ENCODE results near the gene CPSF4L. TPM values are rescaled to one million over a fixed set of nuclear protein-coding genes. Genes with fewer than 3 reads are reported as not detected.

CPSF4L gene
- total and polyA plus RNA-seq, 9 donors: 0.25 TPM; not detected in 8

DNA sequence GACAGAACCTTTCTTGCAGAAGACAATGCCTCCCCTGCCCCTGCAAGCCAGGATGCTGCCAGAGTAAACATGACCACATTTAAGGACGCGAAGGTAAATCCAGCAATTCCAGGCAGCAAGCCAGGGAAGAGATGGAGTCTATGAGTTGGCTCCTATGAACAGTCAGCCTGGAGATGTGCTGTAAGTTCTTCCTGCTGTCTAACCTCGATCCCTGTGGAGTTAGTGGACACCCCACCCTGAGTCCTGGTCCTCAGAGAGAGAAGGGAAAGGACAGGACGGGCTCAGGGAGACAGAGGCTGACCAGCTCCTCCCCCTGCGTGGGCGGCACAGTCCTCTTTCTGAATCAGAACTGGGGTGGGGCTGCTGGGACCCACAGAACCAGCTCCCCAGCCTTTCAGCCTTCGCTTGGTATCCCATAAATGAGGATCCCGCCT is 25.2 kb upstream of the CPSF4L start:
- peak in 2 of 5 donors; percentile 43 for DNase-seq
- WGBS, 3 donors: 52 to 66% (median 61%) methylated on average over 8 of the region's 8 CpGs
- TF ChIP-seq POLR2A (IDR thresholded peaks at IDR 0.05) (no peak), EP300 (IDR thresholded peaks at IDR 0.05) (no peak)
- TF ChIP-seq, protein P1, sequence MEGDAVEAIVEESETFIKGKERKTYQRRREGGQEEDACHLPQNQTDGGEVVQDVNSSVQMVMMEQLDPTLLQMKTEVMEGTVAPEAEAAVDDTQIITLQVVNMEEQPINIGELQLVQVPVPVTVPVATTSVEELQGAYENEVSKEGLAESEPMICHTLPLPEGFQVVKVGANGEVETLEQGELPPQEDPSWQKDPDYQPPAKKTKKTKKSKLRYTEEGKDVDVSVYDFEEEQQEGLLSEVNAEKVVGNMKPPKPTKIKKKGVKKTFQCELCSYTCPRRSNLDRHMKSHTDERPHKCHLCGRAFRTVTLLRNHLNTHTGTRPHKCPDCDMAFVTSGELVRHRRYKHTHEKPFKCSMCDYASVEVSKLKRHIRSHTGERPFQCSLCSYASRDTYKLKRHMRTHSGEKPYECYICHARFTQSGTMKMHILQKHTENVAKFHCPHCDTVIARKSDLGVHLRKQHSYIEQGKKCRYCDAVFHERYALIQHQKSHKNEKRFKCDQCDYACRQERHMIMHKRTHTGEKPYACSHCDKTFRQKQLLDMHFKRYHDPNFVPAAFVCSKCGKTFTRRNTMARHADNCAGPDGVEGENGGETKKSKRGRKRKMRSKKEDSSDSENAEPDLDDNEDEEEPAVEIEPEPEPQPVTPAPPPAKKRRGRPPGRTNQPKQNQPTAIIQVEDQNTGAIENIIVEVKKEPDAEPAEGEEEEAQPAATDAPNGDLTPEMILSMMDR (IDR thresholded peaks at IDR 0.05): no peak
- no peaks in the 10 kb centered on the region for H3K9me3 ChIP-seq
- peak overlapping the region; percentile 51 to 86 for H3K27ac ChIP-seq
- peaks cover 76% of the 10 kb centered on the region for H3K4me1 ChIP-seq (ENCODE audit: insufficient read depth)
- H3K4me3 ChIP-seq: no peak overlapping the region
- H3K27me3 ChIP-seq: no peaks in the 10 kb centered on the region
- no peaks in the 10 kb centered on the region for H3K36me3 ChIP-seq
- intact Hi-C loops (cut with DNase I): no loop called here

DNA sequence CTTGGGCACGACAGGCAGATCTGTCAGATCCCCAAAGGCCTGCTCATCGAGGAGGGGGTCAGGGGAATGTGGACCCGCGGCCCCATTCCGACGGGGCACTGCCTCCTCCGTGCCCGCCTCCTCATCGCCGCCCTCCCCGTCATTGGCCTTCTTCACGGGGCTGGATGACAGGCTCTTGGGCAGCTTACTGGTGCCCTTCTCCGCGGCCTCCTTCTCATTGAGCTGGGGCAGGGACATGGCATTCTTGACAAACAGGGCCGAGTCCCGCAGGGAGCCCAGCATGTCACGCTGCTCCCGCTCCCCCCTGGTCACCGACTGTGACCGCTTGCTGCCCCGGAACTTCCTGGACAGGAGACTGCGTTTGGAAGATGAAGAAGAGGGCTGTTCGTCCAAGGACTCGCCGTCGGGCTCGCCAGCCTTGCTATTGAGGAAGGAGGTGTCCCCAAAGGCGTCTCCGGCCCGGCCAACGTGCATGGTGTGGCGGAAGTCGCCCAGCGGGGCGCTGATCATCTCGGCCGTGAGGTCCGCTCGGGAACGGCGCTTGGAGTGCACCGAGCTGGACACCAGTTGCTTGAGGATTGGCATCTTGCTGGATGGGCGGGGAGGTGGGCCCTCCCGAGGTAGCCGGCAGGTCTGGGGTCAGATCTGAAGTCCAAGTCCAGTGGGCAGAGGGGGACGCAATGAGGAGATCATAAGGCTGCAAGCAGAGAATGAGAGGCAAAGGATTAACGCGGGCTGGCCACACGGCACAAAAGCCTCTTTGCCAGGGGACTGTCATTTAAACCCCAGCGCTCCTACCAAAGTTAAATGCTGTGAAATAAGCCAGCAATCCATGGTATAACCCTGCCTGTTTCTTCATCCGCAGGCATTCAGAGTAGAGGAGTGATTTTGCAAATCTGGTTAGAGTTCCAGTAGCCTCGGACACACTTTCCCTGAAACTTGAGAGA is 24.5 kb upstream of the CPSF4L start:
- Histone ChIP-seq H3K27me3 (no peaks in the 10 kb centered on the region), H3K36me3 (no peaks in the 10 kb centered on the region), H3K9me3 (no peaks in the 10 kb centered on the region), H3K4me3 (no peak overlapping the region), H3K4me1 (ENCODE audit: insufficient read depth) (peaks cover 70% of the 10 kb centered on the region), H3K27ac (peak overlapping the region; percentile 60 to 86)
- peak in 1 of 5 donors; percentile 58 for DNase-seq
- no peak for TF ChIP-seq EP300 (IDR thresholded peaks at IDR 0.05)
- TF ChIP-seq, protein P1 (IDR thresholded peaks at IDR 0.05): no peak
- TF ChIP-seq POLR2A (IDR thresholded peaks at IDR 0.05): no peak
- intact Hi-C loops (cut with DNase I): no loop called here
- 70 to 80% (median 76%) methylated on average over 52 of the region's 52 CpGs for WGBS, 3 donors

DNA sequence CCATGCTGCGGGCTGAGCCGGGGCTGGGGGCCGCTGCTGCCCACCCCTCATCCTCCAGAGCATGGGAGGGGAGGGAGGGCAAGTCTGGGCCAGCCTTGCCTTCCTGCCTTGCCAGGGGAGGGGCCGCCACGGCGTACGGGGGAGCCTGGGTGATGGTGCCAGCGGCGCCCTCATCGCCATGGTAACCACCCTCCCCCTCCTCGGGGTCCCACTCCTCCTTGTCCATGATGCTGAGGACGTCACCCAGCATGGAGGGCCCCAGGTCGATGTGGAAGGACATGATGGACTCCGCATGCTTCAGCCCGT is 23.9 kb upstream of the CPSF4L start:
- Histone ChIP-seq H3K4me1 (ENCODE audit: insufficient read depth) (peaks cover 64% of the 10 kb centered on the region), H3K27ac (peak overlapping the region; percentile 60 to 86), H3K27me3 (no peaks in the 10 kb centered on the region), H3K4me3 (no peak overlapping the region), H3K36me3 (no peaks in the 10 kb centered on the region), H3K9me3 (no peaks in the 10 kb centered on the region)
- intact Hi-C loops (cut with DNase I): no loop called here
- TF ChIP-seq POLR2A (IDR thresholded peaks at IDR 0.05) (no peak), EP300 (IDR thresholded peaks at IDR 0.05) (no peak)
- TF ChIP-seq, protein P1 (IDR thresholded peaks at IDR 0.05): no peak
- 39 to 64% (median 53%) methylated on average over 15 of the region's 15 CpGs for WGBS, 3 donors
- DNase-seq: peak in 2 of 5 donors; percentile 56 to 60

DNA sequence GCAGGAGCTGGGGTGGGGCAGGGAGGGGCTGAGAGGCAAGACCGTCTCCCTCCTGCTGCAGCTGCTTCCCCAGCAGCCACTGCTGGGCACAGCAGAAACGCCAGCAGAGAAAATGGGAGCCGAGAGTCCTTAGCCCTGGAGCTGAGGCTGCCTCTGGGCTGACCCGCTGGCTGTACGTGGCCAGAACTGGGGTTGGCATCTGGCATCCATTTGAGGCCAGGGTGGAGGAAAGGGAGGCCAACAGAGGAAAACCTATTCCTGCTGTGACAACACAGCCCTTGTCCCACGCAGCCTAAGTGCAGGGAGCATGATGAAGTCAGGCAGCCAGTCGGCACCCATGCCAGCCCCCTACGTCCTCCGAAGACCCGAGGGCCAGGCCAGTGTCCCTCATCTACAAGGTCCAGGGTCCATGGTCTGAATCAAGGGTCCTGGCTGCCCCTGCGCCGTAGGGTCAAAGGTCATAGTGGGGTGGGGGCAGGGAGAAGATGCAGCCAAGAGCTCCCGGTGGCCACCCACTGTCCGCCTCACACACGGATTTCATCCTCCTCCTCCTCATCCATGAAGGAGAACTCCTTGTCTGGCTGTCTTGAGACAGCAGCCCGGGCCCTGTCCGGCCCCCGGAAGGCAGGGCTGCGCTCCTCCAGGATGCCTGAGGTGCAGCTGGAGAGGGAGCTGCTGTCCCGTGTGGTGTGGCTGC is 23.4 kb upstream of the CPSF4L start:
- TF ChIP-seq POLR2A (IDR thresholded peaks at IDR 0.05): no peak
- no peak for TF ChIP-seq EP300 (IDR thresholded peaks at IDR 0.05)
- TF ChIP-seq, protein P1 (IDR thresholded peaks at IDR 0.05): no peak
- Histone ChIP-seq H3K9me3 (no peaks in the 10 kb centered on the region), H3K36me3 (no peaks in the 10 kb centered on the region), H3K27ac (peak overlapping the region; percentile 60 to 86), H3K27me3 (no peaks in the 10 kb centered on the region), H3K4me3 (no peak overlapping the region), H3K4me1 (ENCODE audit: insufficient read depth) (peaks cover 62% of the 10 kb centered on the region)
- DNase-seq: peak in 3 of 5 donors; percentile 44 to 62 (median 62)
- intact Hi-C loops (cut with DNase I): no loop called here
- 31 to 45% (median 36%) methylated on average over 16 to 20 of the region's 20 CpGs for WGBS, 3 donors

Measured in ovary (tissue), 9 donors.